H1 (cell line): ENCODE results near the gene TFB2M. TPM values are rescaled to one million over a fixed set of nuclear protein-coding genes. Genes with fewer than 3 reads are reported as not detected.

Experiments
- CTCF ChIA-PET: fragments of 300-600 bp; sonication (Branson Sonifier 250); formaldehyde crosslinking; loops from one replicate; lab custom pipeline; 2021; ENCODE audit not compliant: partially characterized antibody; lab: Charles Lee
- POLR2A ChIA-PET: fragments of 300-600 bp; sonication (Branson Sonifier 250); formaldehyde crosslinking; loops from one replicate; lab custom pipeline; 2021; ENCODE audit warnings: inconsistent platforms; ENCODE audit not compliant: partially characterized antibody; lab: Charles Lee
- DNase-seq, 2 experiments: peaks; one replicate each; pipeline versions ENCODE4 v3.0.0 to v3.0.0-alpha.2; 2010 to 2022; ENCODE audit warnings: low spot score in 2 of 2, low read depth in 1 of 2, mixed read lengths in 1 of 2
- FAIRE-seq: peaks from 2 replicates; lab custom pipeline; 2011; peaks lifted over from hg19 to GRCh38; lab: Jason Lieb, UNC
- H2AFZ ChIP-seq: 2 replicates; pipeline ENCODE4 v1.8.1; 2012; ENCODE audit warnings: low read length, inconsistent platforms
- H2AK5ac ChIP-seq: 2 replicates; pipeline ENCODE4 v1.6.1; 2013; ENCODE audit warnings: low read depth, low read length
- H2BK120ac ChIP-seq: replicated peaks from 2 replicates; pipeline ENCODE3; 2013; ENCODE audit warnings: low read depth, low read length, inconsistent platforms
- H2BK12ac ChIP-seq: 2 replicates; pipeline ENCODE4 v1.6.1; 2013; ENCODE audit warnings: low read depth, low read length
- H2BK15ac ChIP-seq: 2 replicates; pipeline ENCODE4 v1.6.1; 2013; ENCODE audit warnings: low read length
- H2BK20ac ChIP-seq: 2 replicates; pipeline ENCODE4 v1.6.1; 2013; ENCODE audit warnings: low read length
- H2BK5ac ChIP-seq: 2 replicates; pipeline ENCODE4 v1.6.1; 2013; ENCODE audit warnings: low read depth, low read length
- H3K14ac ChIP-seq: 2 replicates; pipeline ENCODE4 v1.6.1; 2013; ENCODE audit warnings: inconsistent platforms; ENCODE audit not compliant: insufficient read length
- H3K18ac ChIP-seq: 2 replicates; pipeline ENCODE4 v1.6.1; 2013; ENCODE audit warnings: low read length; ENCODE audit errors: extremely low read depth
- H3K23ac ChIP-seq: 2 replicates; pipeline ENCODE4 v1.6.1; 2013; ENCODE audit warnings: inconsistent platforms; ENCODE audit not compliant: insufficient read length
- H3K23me2 ChIP-seq: 2 replicates; pipeline ENCODE4 v1.6.1; 2013; ENCODE audit warnings: low read depth, low read length
- H3K27ac ChIP-seq: 2 replicates; pipeline ENCODE4 v1.6.1; 2011; ENCODE audit warnings: low read depth, low read length, inconsistent platforms
- H3K27me3 ChIP-seq, 4 experiments: replicated peaks in 1 of 4; 1 replicate in 1 of 4; 2 replicates in 3 of 4; pipeline versions ENCODE4 v1.6.1 to v1.8.1; 2011 to 2013; ENCODE audit warnings: low read length in 3 of 4, mild to moderate bottlenecking in 3 of 4, inconsistent platforms in 2 of 4, mixed read lengths in 2 of 4, moderate library complexity in 1 of 4; ENCODE audit not compliant: control insufficient read depth in 3 of 4, insufficient read depth in 3 of 4; ENCODE audit errors: extremely low read depth in 1 of 4
- H3K36me3 ChIP-seq, 4 experiments: 2 replicates each; pipeline versions ENCODE4 v1.6.1 to v1.8.1; 2011 to 2013; ENCODE audit warnings: mild to moderate bottlenecking in 4 of 4, low read length in 3 of 4, moderate library complexity in 2 of 4, control low read depth in 1 of 4, inconsistent platforms in 1 of 4; ENCODE audit not compliant: insufficient read depth in 4 of 4, control insufficient read depth in 2 of 4
- H3K4ac ChIP-seq: replicated peaks from 2 replicates; pipeline ENCODE3; 2013; ENCODE audit warnings: low read length, low read depth, mixed read lengths, inconsistent platforms; ENCODE audit not compliant: insufficient read length
- H3K4me1 ChIP-seq, 4 experiments: replicated peaks in 1 of 4; 1 replicate in 1 of 4; 2 replicates in 3 of 4; pipeline versions ENCODE4 v1.6.1 to v1.8.1; 2011 to 2013; ENCODE audit warnings: low read length in 3 of 4, inconsistent platforms in 2 of 4, mixed read lengths in 1 of 4; ENCODE audit not compliant: insufficient read depth in 4 of 4, control insufficient read depth in 3 of 4
- H3K4me2 ChIP-seq, 2 experiments: 2 replicates each; pipeline versions ENCODE4 v1.6.1 to v1.8.1; 2011 to 2013; ENCODE audit warnings: low read depth in 2 of 2, low read length in 2 of 2, control low read depth in 1 of 2, inconsistent platforms in 1 of 2, mild to moderate bottlenecking in 1 of 2; ENCODE audit not compliant: insufficient read depth in 1 of 2
- H3K4me3 ChIP-seq, 4 experiments: fragments of 200-600, 300-600 bp in 1 of 4; sonication (generic), shearing (Covaris generic), sonication (Bioruptor Twin) in 1 of 4; 2 replicates each; pipeline versions ENCODE4 v1.5.1 to v1.8.1; 2011 to 2016; ENCODE audit warnings: low read length in 4 of 4, low read depth in 3 of 4, control low read depth in 2 of 4, inconsistent platforms in 2 of 4, mild to moderate bottlenecking in 2 of 4, mixed read lengths in 1 of 4, moderate library complexity in 1 of 4; ENCODE audit not compliant: insufficient read depth in 2 of 4; ENCODE audit errors: extremely low read depth in 1 of 4
- H3K56ac ChIP-seq: replicated peaks from 2 replicates; pipeline ENCODE3; 2013; ENCODE audit warnings: low read depth, mild to moderate bottlenecking, mixed read lengths, low read length, inconsistent platforms; ENCODE audit not compliant: insufficient read length
- H3K79me1 ChIP-seq: 2 replicates; pipeline ENCODE4 v1.6.1; 2013; ENCODE audit warnings: low read depth, low read length, control low read depth
- H3K79me2 ChIP-seq, 2 experiments: 2 replicates each; pipeline versions ENCODE4 v1.6.1 to v1.8.1; 2012 to 2013; ENCODE audit warnings: low read length in 2 of 2, mild to moderate bottlenecking in 2 of 2, inconsistent platforms in 1 of 2; ENCODE audit not compliant: insufficient read depth in 2 of 2, control insufficient read depth in 1 of 2
- H3K9ac ChIP-seq, 4 experiments: replicated peaks in 1 of 4; 1 replicate in 1 of 4; 2 replicates in 3 of 4; pipeline versions ENCODE4 v1.6.1 to v1.8.1; 2011 to 2013; ENCODE audit warnings: low read depth in 3 of 4, low read length in 3 of 4, control low read depth in 2 of 4, mild to moderate bottlenecking in 2 of 4, moderate library complexity in 2 of 4, inconsistent platforms in 1 of 4; ENCODE audit errors: extremely low read depth in 1 of 4
- H3K9me3 ChIP-seq, 2 experiments: 2 replicates each; pipeline versions ENCODE4 v1.6.1 to v1.8.1; 2012 to 2013; ENCODE audit warnings: mild to moderate bottlenecking in 2 of 2, moderate library complexity in 2 of 2, control low read depth in 1 of 2, inconsistent platforms in 1 of 2, low read depth in 1 of 2, low read length in 1 of 2, mixed read lengths in 1 of 2; ENCODE audit not compliant: insufficient read depth in 2 of 2
- H4K20me1 ChIP-seq, 2 experiments: replicated peaks in 1 of 2; 2 replicates each; pipeline versions ENCODE3 to v1.8.1; 2011 to 2013; ENCODE audit warnings: inconsistent platforms in 2 of 2, low read length in 2 of 2, mild to moderate bottlenecking in 1 of 2; ENCODE audit not compliant: insufficient read depth in 2 of 2, control insufficient read depth in 1 of 2
- H4K5ac ChIP-seq: 2 replicates; pipeline ENCODE4 v1.6.1; 2013; ENCODE audit warnings: low read length, low read depth, mixed read lengths, inconsistent platforms; ENCODE audit not compliant: insufficient read length
- H4K8ac ChIP-seq: 2 replicates; pipeline ENCODE4 v1.8.0; 2013; ENCODE audit warnings: mild to moderate bottlenecking, moderate library complexity, low read length, inconsistent platforms; ENCODE audit not compliant: insufficient read depth; ENCODE audit errors: extremely low read depth
- H4K91ac ChIP-seq: replicated peaks from 2 replicates; pipeline ENCODE3; 2013; ENCODE audit warnings: low read length, mixed read lengths, inconsistent platforms; ENCODE audit not compliant: insufficient read length
- BCL11A ChIP-seq, 2 experiments: IDR thresholded peaks; one replicate each; pipeline ENCODE4 v1.6.1; 2011; ENCODE audit warnings: low read depth in 2 of 2, low read length in 2 of 2, mild to moderate bottlenecking in 2 of 2
- BRCA1 ChIP-seq: IDR thresholded peaks from 2 replicates; pipeline ENCODE4 v1.6.1; 2012; ENCODE audit warnings: low read depth, low read length, improper control_type of control experiment
- CHD2 ChIP-seq: IDR thresholded peaks from 2 replicates; pipeline ENCODE4 v1.6.1; 2012; ENCODE audit warnings: low read length, improper control_type of control experiment
- CTBP2 ChIP-seq: IDR thresholded peaks from 2 replicates; pipeline ENCODE4 v1.7.0; 2011; ENCODE audit warnings: borderline replicate concordance, mild to moderate bottlenecking, moderate library complexity, mixed read lengths, low read length; ENCODE audit not compliant: insufficient read depth, insufficient read length
- HDAC2 ChIP-seq, 2 experiments: fragments of 300-600 bp in 1 of 2; sonication (generic) in 1 of 2; IDR thresholded peaks; 2 replicates each; pipeline ENCODE4 v1.6.1; 2011 to 2012; ENCODE audit warnings: low read depth in 2 of 2, low read length in 2 of 2, mild to moderate bottlenecking in 2 of 2, moderate library complexity in 2 of 2, borderline replicate concordance in 1 of 2, inconsistent platforms in 1 of 2
- JUN ChIP-seq: IDR thresholded peaks from 2 replicates; pipeline ENCODE4 v1.6.1; 2011; ENCODE audit warnings: low read depth, mild to moderate bottlenecking, improper control_type of control experiment, low read length
- MAFK ChIP-seq: IDR thresholded peaks from 2 replicates; pipeline ENCODE4 v1.6.1; 2012; ENCODE audit warnings: low read depth, mild to moderate bottlenecking, improper control_type of control experiment, low read length
- NANOG ChIP-seq: IDR thresholded peaks from 2 replicates; pipeline ENCODE4 v1.6.1; 2011; ENCODE audit warnings: low read length, low read depth, mild to moderate bottlenecking, inconsistent platforms; ENCODE audit not compliant: insufficient read depth, poor library complexity, severe bottlenecking
- POU5F1 ChIP-seq: IDR thresholded peaks from 2 replicates; pipeline ENCODE4 v1.6.1; 2011; ENCODE audit warnings: low read depth, mild to moderate bottlenecking, low read length, moderate library complexity
- RNF2 ChIP-seq: fragments of 200-900, 300-1000 bp; sonication (generic); IDR thresholded peaks from 2 replicates; pipeline ENCODE4 v1.7.1; 2016; ENCODE audit warnings: borderline replicate concordance, low read depth, mild to moderate bottlenecking, antibody characterized with exemption, low read length; ENCODE audit not compliant: poor library complexity, severe bottlenecking; ENCODE audit errors: missing control alignments
- SP1 ChIP-seq: IDR thresholded peaks from 2 replicates; pipeline ENCODE4 v1.6.1; 2011; ENCODE audit warnings: low read depth, low read length
- SP2 ChIP-seq: IDR thresholded peaks from 2 replicates; pipeline ENCODE4 v1.6.1; 2012; ENCODE audit warnings: mild to moderate bottlenecking, low read length, inconsistent platforms
- WGBS, 2 experiments: shearing (Covaris generic) in 1 of 2; methylation state at CpG; one replicate each; pipeline versions ENCODE4 v1.1.6 to v1.1.7; 2013 to 2015; ENCODE audit warnings: low lambda C conversion rate in 2 of 2, mixed read lengths in 2 of 2, inconsistent platforms in 1 of 2, low coverage in 1 of 2, missing lambda C conversion rate in 1 of 2; ENCODE audit not compliant: insufficient replicate concordance in 2 of 2, insufficient coverage in 1 of 2, insufficient read length in 1 of 2; ENCODE audit errors: extremely low coverage in 1 of 2, missing lambda C conversion rate in 1 of 2; 5-methylcytosine and 5-hydroxymethylcytosine counted together
- polyA plus RNA-seq, 7 experiments: library from polyadenylated mRNA; depleted of rRNA in 3 of 7; stranded (reverse) in 5 of 7; unstranded in 2 of 7; fragments of >200 nt in 5 of 7; fragments of 200-250 nt in 2 of 7; gene quantifications; 1 replicate in 5 of 7; 2 replicates in 1 of 7; 4 replicates in 1 of 7; pipeline versions ENCODE4 v1.2.1 to v1.2.3, GENCODE V29; 2011 to 2013; ENCODE audit warnings: missing spikeins in 2 of 7, mixed read lengths in 2 of 7
- total RNA-seq: library from RNA; stranded (reverse); fragmentation: NEBNext Ultra II Directional; extraction: Animal tissue kit (Norgen Biotek cat#: 25700); gene quantifications from 2 replicates; pipeline ENCODE4 v1.2.1, GENCODE V29; 2021

TFB2M gene
- total and polyA plus RNA-seq, 2 of the 8 experiments (the other 6 are each of a cell fraction or from before 2014, with no cell fraction given), result 10.4 to 22.0 TPM

DNA sequence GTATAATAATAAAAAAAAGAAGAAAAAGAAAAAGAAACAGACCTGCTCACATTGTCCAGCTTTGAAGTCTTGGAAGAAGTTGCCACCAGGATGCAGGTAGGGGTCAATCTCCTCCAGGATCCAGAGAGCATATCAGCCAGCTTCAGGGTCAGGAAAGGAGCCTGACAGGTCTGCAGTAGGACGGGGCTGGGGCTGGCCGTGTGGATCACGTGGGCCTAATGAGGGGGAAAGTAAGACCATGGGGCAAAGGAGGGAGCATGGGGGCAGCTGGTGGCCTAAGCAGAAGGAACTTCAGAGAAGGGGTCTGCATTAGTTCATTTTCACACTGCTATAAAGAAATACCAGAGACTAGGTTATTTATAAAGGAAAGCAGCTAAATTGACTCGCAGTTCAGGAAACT is 39.7 kb downstream of the TFB2M start:
- 72% methylated on average over 4 of the region's 4 CpGs; no CpG with 5 or more reads in 1 of the 2 experiments for WGBS, 2 experiments
- Histone ChIP-seq H2BK120ac (no peak overlapping the region), H2BK20ac (no peak overlapping the region), H3K79me2 (no peaks in the 10 kb centered on the region), H4K5ac (no peak overlapping the region), H3K36me3 (no peaks in the 10 kb centered on the region), H4K20me1 (no peaks in the 10 kb centered on the region), H2BK15ac (no peak overlapping the region), H3K9ac (no peak overlapping the region), H3K27ac (no peak overlapping the region), H3K23me2 (no peaks in the 10 kb centered on the region), H3K27me3 (no peaks in the 10 kb centered on the region), H2AFZ (no peak overlapping the region), H4K91ac (no peak overlapping the region), H2AK5ac (no peak overlapping the region), H2BK12ac (no peak overlapping the region), H3K23ac (no peak overlapping the region), H3K9me3 (peaks cover 12 to 13% of the 10 kb centered on the region in 2 experiments), H3K18ac (no peak overlapping the region), H3K4me3 (no peak overlapping the region), H3K79me1 (no peaks in the 10 kb centered on the region), H3K56ac (no peak overlapping the region), H2BK5ac (no peak overlapping the region), H3K4me2 (no peak overlapping the region), H3K4ac (no peak overlapping the region), H3K4me1 (no peaks in the 10 kb centered on the region), H4K8ac (no peak overlapping the region), H3K14ac (no peak overlapping the region)
- CTCF ChIA-PET, result no interaction called here
- FAIRE-seq, result no peak
- TF ChIP-seq POU5F1 (no peak), SP2 (no peak), RNF2 (no peak), HDAC2 (IDR thresholded peaks at IDR 0.05; ENCODE audit: borderline replicate concordance in 1 of 2, low read depth in 2 of 2, low read length in 2 of 2) (no peak), NANOG (no peak), CTBP2 (no peak), BCL11A (IDR thresholded peaks at IDR 0.05; ENCODE audit: low read depth in 2 of 2, low read length in 2 of 2) (no peak), SP1 (no peak), CHD2 (no peak), JUN (no peak), BRCA1 (no peak), MAFK (no peak)
- no peak for DNase-seq
- POLR2A ChIA-PET, result interaction anchor here (0.9 to 1.2 kb wide), 2 partner anchors 9 to 11 kb away, joined by 4 read pairs; no protein-coding TSS in a partner anchor
